H9 (cell line): ENCODE data around the gene SELENOI. TPM values are rescaled to one million over a fixed set of nuclear protein-coding genes. Genes with fewer than 3 reads are reported as not detected.

Experiments
- DNase-seq: peaks from one replicate; pipeline ENCODE4 v3.0.0-alpha.2; 2017
- H2AFZ ChIP-seq: one replicate; pipeline ENCODE4 v1.6.1; 2013; ENCODE audit warnings: mild to moderate bottlenecking, low read length, control low read depth, moderate library complexity
- H2AK5ac ChIP-seq: 2 replicates; pipeline ENCODE4 v1.6.1; 2013; ENCODE audit warnings: low read length, control low read depth, mixed read lengths; ENCODE audit not compliant: insufficient read length
- H2BK120ac ChIP-seq: one replicate; pipeline ENCODE4 v1.6.1; 2013; ENCODE audit warnings: low read depth, mild to moderate bottlenecking, low read length, control low read depth, inconsistent platforms; ENCODE audit not compliant: poor library complexity, severe bottlenecking
- H2BK12ac ChIP-seq: 2 replicates; pipeline ENCODE4 v1.6.1; 2013; ENCODE audit warnings: low read length, control low read depth, mixed read lengths, low read depth; ENCODE audit not compliant: insufficient read length
- H2BK15ac ChIP-seq: 2 replicates; pipeline ENCODE4 v1.6.1; 2013; ENCODE audit warnings: low read depth, low read length, control low read depth
- H2BK20ac ChIP-seq: one replicate; pipeline ENCODE4 v1.6.1; 2013; ENCODE audit warnings: low read depth, mild to moderate bottlenecking, low read length, control low read depth, inconsistent platforms; ENCODE audit not compliant: poor library complexity, severe bottlenecking
- H2BK5ac ChIP-seq: 2 replicates; pipeline ENCODE4 v1.6.1; 2013; ENCODE audit warnings: low read length, control low read depth, mixed read lengths; ENCODE audit not compliant: insufficient read length
- H3K14ac ChIP-seq: 2 replicates; pipeline ENCODE4 v1.6.1; 2013; ENCODE audit warnings: low read length, control low read depth; ENCODE audit not compliant: insufficient read depth
- H3K18ac ChIP-seq: 2 replicates; pipeline ENCODE4 v1.6.1; 2013; ENCODE audit warnings: low read depth, mild to moderate bottlenecking, mixed read lengths, low read length, control low read depth; ENCODE audit not compliant: insufficient read length
- H3K23ac ChIP-seq: 2 replicates; pipeline ENCODE4 v1.6.1; 2013; ENCODE audit warnings: low read length, control low read depth, mixed read lengths, low read depth; ENCODE audit not compliant: insufficient read length
- H3K23me2 ChIP-seq: 2 replicates; pipeline ENCODE4 v1.6.1; 2013; ENCODE audit warnings: low read depth, mild to moderate bottlenecking, mixed read lengths, low read length, control low read depth; ENCODE audit not compliant: insufficient read length, poor library complexity, severe bottlenecking
- H3K27ac ChIP-seq: 2 replicates; pipeline ENCODE4 v1.5.1; 2013; ENCODE audit warnings: low read length, control low read depth, mixed read lengths, low read depth; ENCODE audit not compliant: insufficient read length
- H3K27me3 ChIP-seq: 2 replicates; pipeline ENCODE4 v1.6.1; 2013; ENCODE audit warnings: low read length, control low read depth, inconsistent platforms; ENCODE audit not compliant: insufficient read depth
- H3K4ac ChIP-seq: 2 replicates; pipeline ENCODE4 v1.6.1; 2013; ENCODE audit warnings: low read depth, mild to moderate bottlenecking, control low read depth, inconsistent platforms, low read length, moderate library complexity
- H3K4me1 ChIP-seq: 2 replicates; pipeline ENCODE4 v1.6.1; 2013; ENCODE audit warnings: low read length, control low read depth, inconsistent platforms; ENCODE audit not compliant: insufficient read depth
- H3K4me2 ChIP-seq: 2 replicates; pipeline ENCODE4 v1.6.1; 2013; ENCODE audit warnings: low read length, control low read depth, mixed read lengths; ENCODE audit not compliant: insufficient read length, insufficient read depth
- H3K56ac ChIP-seq: 2 replicates; pipeline ENCODE4 v1.6.1; 2013; ENCODE audit warnings: low read depth, mild to moderate bottlenecking, mixed read lengths, low read length, control low read depth; ENCODE audit not compliant: insufficient read length
- H3K79me1 ChIP-seq: 2 replicates; pipeline ENCODE4 v1.6.1; 2013; ENCODE audit warnings: low read depth, mild to moderate bottlenecking, moderate library complexity, low read length, control low read depth, inconsistent platforms; ENCODE audit not compliant: insufficient read depth, poor library complexity, severe bottlenecking
- H3K79me2 ChIP-seq: 2 replicates; pipeline ENCODE4 v1.6.1; 2013; ENCODE audit warnings: low read length, control low read depth, inconsistent platforms; ENCODE audit not compliant: insufficient read depth
- H3K9ac ChIP-seq: 2 replicates; pipeline ENCODE4 v1.6.1; 2013; ENCODE audit warnings: low read length, control low read depth, mixed read lengths; ENCODE audit not compliant: insufficient read length; ENCODE audit errors: extremely low read depth
- H3K9me3 ChIP-seq: one replicate; pipeline ENCODE4 v1.6.1; 2013; ENCODE audit warnings: low read depth, low read length, inconsistent platforms; ENCODE audit not compliant: control insufficient read depth
- H3T11ph ChIP-seq: one replicate; pipeline ENCODE4 v1.6.1; 2013; ENCODE audit warnings: mild to moderate bottlenecking, low read length, control low read depth, inconsistent platforms
- H4K20me1 ChIP-seq: one replicate; pipeline ENCODE4 v1.6.1; 2013; ENCODE audit not compliant: control insufficient read depth, insufficient read length, insufficient read depth
- H4K5ac ChIP-seq: 2 replicates; pipeline ENCODE4 v1.6.1; 2013; ENCODE audit warnings: low read depth, mild to moderate bottlenecking, mixed read lengths, low read length, control low read depth; ENCODE audit not compliant: insufficient read length
- H4K8ac ChIP-seq: replicated peaks from 2 replicates; pipeline ENCODE4 v1.6.1; 2013; ENCODE audit warnings: low read length, control low read depth, mixed read lengths, low read depth; ENCODE audit not compliant: insufficient read length
- H4K91ac ChIP-seq: 2 replicates; pipeline ENCODE4 v1.6.1; 2013; ENCODE audit warnings: low read depth, mild to moderate bottlenecking, moderate library complexity, mixed read lengths, low read length, control low read depth; ENCODE audit not compliant: insufficient read length
- H3K27ac Mint-ChIP-seq, 3 experiments: 2 replicates in 2 of 3; 3 replicates in 1 of 3; pipeline ENCODE4 v1.8.0; 2020 to 2021; ENCODE audit warnings: mixed read lengths in 3 of 3, mild to moderate bottlenecking in 1 of 3, moderate library complexity in 1 of 3
- H3K27me3 Mint-ChIP-seq: 2 replicates; pipeline ENCODE4 v1.8.0; 2021; ENCODE audit warnings: low read depth, mild to moderate bottlenecking, moderate library complexity, mixed read lengths
- H3K36me3 Mint-ChIP-seq, 3 experiments: 2 replicates in 2 of 3; 3 replicates in 1 of 3; pipeline ENCODE4 v1.8.0; 2020 to 2021; ENCODE audit warnings: low read depth in 3 of 3, mixed read lengths in 3 of 3; ENCODE audit not compliant: insufficient read depth in 1 of 3
- H3K4me1 Mint-ChIP-seq, 2 experiments: 2 replicates each; pipeline ENCODE4 v1.8.0; 2020; ENCODE audit warnings: mixed read lengths in 2 of 2
- H3K4me3 Mint-ChIP-seq, 2 experiments: 2 replicates in 1 of 2; 3 replicates in 1 of 2; pipeline ENCODE4 v1.8.0; 2020 to 2021; ENCODE audit warnings: mild to moderate bottlenecking in 2 of 2, mixed read lengths in 2 of 2, moderate library complexity in 1 of 2
- H3K9me3 Mint-ChIP-seq, 2 experiments: 2 replicates in 1 of 2; 3 replicates in 1 of 2; pipeline ENCODE4 v1.8.0; 2020; ENCODE audit warnings: mild to moderate bottlenecking in 2 of 2, mixed read lengths in 2 of 2, moderate library complexity in 1 of 2
- WGBS: extraction: QIAGEN DNeasy Blood & Tissue Kit; methylation state at CpG from one replicate; pipeline ENCODE4 v1.1.7; 2013; ENCODE audit warnings: missing lambda C conversion rate, low lambda C conversion rate, mixed read lengths; ENCODE audit not compliant: insufficient read length; ENCODE audit errors: extremely low coverage; 5-methylcytosine and 5-hydroxymethylcytosine counted together
- total RNA-seq: library from RNA; stranded (reverse); gene quantifications from 2 replicates; pipeline ENCODE4 v1.2.1, GENCODE V29; 2021
- TF ChIP-seq, protein P1 (sequence below): fragments of 200-600 bp; sonication (generic); conservative IDR thresholded peaks from 3 replicates; pipeline ENCODE4 v1.8.0; 2021; ENCODE audit warnings: antibody characterized with exemption, mild to moderate bottlenecking

Gene SELENOI
- total RNA-seq, 1 experiment from 2014 or later = 41.9 TPM

DNA sequence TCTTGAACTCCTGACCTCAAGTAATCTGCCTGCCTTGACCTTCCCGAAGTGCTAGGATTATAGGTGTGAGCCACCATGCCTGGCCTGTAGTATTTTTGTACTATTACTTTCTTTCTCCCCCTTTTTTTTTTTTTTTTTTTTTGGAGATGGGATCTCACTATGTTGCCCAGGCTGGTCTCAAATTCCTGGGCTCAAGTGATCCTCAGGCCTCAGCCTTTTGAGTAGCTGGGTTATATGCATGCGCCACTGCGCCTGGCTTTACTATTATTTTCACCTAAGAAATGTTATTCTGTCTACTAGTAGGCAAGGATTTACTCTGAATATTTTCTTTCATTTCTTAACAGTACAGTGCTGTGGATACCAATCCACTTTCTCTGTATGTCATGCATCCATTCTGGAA lies 18.0 kb downstream of the SELENOI start:
- H3K79me2 ChIP-seq = peaks cover 13% of the 10 kb centered on the region; the same call in 1 of the 2 replicates
- H3K27me3 ChIP-seq = no peaks in the 10 kb centered on the region
- H4K8ac ChIP-seq = no peak overlapping the region
- H3K4me3 Mint-ChIP-seq = no peak overlapping the region
- H2AFZ ChIP-seq = no peak overlapping the region
- no peak overlapping the region for H2BK5ac ChIP-seq
- H3K18ac ChIP-seq = no peak overlapping the region
- H2BK120ac ChIP-seq = no peak overlapping the region
- H2BK20ac ChIP-seq = no peak overlapping the region
- H4K91ac ChIP-seq = no peak overlapping the region
- H3K4me1 ChIP-seq = no peaks in the 10 kb centered on the region
- H3K9ac ChIP-seq = no peak overlapping the region
- no peak overlapping the region for H3K27ac Mint-ChIP-seq
- no peak overlapping the region for H4K5ac ChIP-seq
- no peak overlapping the region for H2BK12ac ChIP-seq
- no peak overlapping the region for H3K27ac ChIP-seq
- no peak overlapping the region for H3K4ac ChIP-seq
- H3K4me2 ChIP-seq = no peak overlapping the region
- no peaks in the 10 kb centered on the region for H3K23me2 ChIP-seq
- no peak overlapping the region for H3K56ac ChIP-seq
- no peaks in the 10 kb centered on the region for H4K20me1 ChIP-seq
- no CpG with 5 or more reads among the region's 3 CpGs for WGBS
- TF ChIP-seq, protein P1, sequence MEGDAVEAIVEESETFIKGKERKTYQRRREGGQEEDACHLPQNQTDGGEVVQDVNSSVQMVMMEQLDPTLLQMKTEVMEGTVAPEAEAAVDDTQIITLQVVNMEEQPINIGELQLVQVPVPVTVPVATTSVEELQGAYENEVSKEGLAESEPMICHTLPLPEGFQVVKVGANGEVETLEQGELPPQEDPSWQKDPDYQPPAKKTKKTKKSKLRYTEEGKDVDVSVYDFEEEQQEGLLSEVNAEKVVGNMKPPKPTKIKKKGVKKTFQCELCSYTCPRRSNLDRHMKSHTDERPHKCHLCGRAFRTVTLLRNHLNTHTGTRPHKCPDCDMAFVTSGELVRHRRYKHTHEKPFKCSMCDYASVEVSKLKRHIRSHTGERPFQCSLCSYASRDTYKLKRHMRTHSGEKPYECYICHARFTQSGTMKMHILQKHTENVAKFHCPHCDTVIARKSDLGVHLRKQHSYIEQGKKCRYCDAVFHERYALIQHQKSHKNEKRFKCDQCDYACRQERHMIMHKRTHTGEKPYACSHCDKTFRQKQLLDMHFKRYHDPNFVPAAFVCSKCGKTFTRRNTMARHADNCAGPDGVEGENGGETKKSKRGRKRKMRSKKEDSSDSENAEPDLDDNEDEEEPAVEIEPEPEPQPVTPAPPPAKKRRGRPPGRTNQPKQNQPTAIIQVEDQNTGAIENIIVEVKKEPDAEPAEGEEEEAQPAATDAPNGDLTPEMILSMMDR = no peak
- H3K79me1 ChIP-seq = peaks cover 14% of the 10 kb centered on the region
- H3K14ac ChIP-seq = no peak overlapping the region
- H3K9me3 ChIP-seq = no peaks in the 10 kb centered on the region
- H3K23ac ChIP-seq = no peak overlapping the region
- H2AK5ac ChIP-seq = no peak overlapping the region
- H3T11ph ChIP-seq = no peak overlapping the region
- no peaks in the 10 kb centered on the region for H3K27me3 Mint-ChIP-seq
- no peaks in the 10 kb centered on the region for H3K9me3 Mint-ChIP-seq
- peaks cover 11 to 17% (median 16%) of the 10 kb centered on the region in 3 experiments; a peak in 6 of 7 replicates for H3K36me3 Mint-ChIP-seq
- no peak for DNase-seq
- peaks cover 0 to 3% of the 10 kb centered on the region in 2 experiments; a peak in 1 of 4 replicates for H3K4me1 Mint-ChIP-seq
- H2BK15ac ChIP-seq = no peak overlapping the region
